RWPE1 (cell line): ENCODE data around the gene CNTN6.

Experiments used
- CTCF ChIA-PET: fragments of 350-600 bp; sonication (Branson Sonifier 250); formaldehyde crosslinking; extraction: SDS; loops from one replicate; lab custom pipeline; 2021; lab: Yijun Ruan, JAX
- POLR2A ChIA-PET: fragments of 400-600 bp; formaldehyde crosslinking; extraction: SDS; loops from one replicate; lab custom pipeline; 2020; ENCODE audit warnings: antibody characterized with exemption; ENCODE audit not compliant: low non-redundant PET; lab: Yijun Ruan, JAX
- DNase-seq: peaks from one replicate; pipeline ENCODE4 v3.0.0; 2012; ENCODE audit warnings: low spot score
- H3K27ac ChIP-seq: fragments of 450-650 bp; 2 replicates; pipeline ENCODE4 v1.5.1; 2017
- TF ChIP-seq, protein P1 (sequence below): fragments of 450-650 bp; conservative IDR thresholded peaks from 2 replicates; pipeline ENCODE4 v1.5.1; 2017; ENCODE audit warnings: low read depth, mild to moderate bottlenecking

The CNTN6 gene

DNA sequence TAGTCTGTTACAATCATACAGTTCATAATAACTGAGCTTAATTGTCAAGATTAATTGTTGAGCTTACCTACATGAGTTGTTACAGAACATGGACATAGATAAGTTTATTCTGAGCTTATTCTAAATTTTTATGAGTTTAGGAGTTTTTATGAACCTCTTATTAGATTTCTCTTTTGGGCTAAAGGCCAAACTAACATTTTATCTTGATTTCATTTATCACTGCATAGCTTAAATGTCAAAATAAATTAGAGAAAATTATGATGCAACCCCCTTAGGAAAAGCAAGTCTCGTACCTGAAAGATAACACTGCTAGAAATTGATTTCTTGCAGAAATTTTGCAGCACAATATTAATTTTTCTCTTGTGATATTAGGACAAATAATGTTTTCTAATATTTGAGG lies 54.5 kb downstream of the CNTN6 start:
- POLR2A ChIA-PET = no interaction called here

DNA sequence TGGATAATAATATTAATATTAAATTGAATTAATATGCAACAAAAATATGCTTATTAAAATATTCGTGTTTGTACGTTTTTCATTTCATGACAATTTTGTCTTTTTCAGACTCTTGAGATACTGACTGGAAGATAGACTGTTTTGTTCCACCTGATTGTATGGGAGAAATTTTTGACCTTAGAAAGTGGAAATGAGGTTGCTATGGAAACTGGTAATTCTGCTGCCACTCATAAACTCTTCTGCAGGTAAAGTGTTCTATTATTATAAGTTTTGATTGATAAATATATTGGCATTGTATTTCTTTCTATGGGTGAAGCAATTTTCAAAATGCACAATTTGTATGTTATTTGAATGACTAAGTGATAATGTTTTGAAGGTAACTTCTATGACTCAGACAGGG lies 55.0 kb downstream of the CNTN6 start:
- TF ChIP-seq, protein P1, sequence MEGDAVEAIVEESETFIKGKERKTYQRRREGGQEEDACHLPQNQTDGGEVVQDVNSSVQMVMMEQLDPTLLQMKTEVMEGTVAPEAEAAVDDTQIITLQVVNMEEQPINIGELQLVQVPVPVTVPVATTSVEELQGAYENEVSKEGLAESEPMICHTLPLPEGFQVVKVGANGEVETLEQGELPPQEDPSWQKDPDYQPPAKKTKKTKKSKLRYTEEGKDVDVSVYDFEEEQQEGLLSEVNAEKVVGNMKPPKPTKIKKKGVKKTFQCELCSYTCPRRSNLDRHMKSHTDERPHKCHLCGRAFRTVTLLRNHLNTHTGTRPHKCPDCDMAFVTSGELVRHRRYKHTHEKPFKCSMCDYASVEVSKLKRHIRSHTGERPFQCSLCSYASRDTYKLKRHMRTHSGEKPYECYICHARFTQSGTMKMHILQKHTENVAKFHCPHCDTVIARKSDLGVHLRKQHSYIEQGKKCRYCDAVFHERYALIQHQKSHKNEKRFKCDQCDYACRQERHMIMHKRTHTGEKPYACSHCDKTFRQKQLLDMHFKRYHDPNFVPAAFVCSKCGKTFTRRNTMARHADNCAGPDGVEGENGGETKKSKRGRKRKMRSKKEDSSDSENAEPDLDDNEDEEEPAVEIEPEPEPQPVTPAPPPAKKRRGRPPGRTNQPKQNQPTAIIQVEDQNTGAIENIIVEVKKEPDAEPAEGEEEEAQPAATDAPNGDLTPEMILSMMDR = no peak
- no peak overlapping the region for H3K27ac ChIP-seq
- ChIA-PET CTCF (no interaction called here), POLR2A (no interaction called here)
- no peak for DNase-seq

More for the DNA sequence above, 54.5 kb downstream of the CNTN6 start:
- TF ChIP-seq, protein P1 = no peak
- DNase-seq = no peak
- H3K27ac ChIP-seq = no peak overlapping the region
- CTCF ChIA-PET = no interaction called here

DNA sequence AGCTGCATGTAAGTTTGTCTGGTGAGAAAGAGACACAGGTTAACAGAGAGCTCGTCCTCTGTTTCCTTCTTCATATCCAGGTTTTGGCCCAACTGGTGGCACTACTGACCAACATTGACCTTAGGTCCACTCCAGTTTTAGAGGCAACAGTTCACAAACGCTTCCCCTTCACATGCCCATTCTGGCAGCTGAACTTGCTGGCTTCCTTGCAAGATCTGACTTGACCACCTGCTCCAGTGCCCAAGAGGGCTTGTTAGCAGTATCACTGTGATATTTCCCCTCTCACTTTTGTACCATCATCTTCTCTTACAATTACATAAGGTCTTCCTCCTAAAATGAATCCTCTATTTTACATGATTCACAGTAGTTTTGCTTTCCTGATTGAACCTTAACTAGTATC lies 71.3 kb downstream of the CNTN6 start:
- POLR2A ChIA-PET = no interaction called here
- TF ChIP-seq, protein P1 = no peak
- DNase-seq = no peak
- CTCF ChIA-PET = no interaction called here
- no peak overlapping the region for H3K27ac ChIP-seq

DNA sequence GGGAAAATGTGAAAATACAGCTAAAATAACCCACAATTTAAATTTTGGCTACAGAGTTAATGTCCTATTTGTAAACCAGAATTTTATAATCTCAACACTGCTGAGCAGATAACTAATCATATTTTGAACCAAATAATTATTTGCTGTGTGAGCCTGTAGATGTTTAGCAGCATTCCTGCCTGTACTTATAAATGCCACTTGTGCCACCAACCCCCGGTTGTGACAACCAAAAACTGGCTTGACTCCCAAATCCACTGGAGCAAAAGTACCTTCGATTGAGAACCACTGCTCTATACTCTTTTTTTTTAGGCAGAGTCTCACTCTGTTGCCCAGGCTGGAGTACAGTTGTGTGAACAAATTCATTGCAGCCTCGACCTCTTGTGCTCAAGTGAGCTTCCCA lies 78.5 kb downstream of the CNTN6 start:
- no peak overlapping the region for H3K27ac ChIP-seq
- POLR2A ChIA-PET = no interaction called here
- TF ChIP-seq, protein P1 = no peak
- CTCF ChIA-PET = no interaction called here
- no peak for DNase-seq

DNA sequence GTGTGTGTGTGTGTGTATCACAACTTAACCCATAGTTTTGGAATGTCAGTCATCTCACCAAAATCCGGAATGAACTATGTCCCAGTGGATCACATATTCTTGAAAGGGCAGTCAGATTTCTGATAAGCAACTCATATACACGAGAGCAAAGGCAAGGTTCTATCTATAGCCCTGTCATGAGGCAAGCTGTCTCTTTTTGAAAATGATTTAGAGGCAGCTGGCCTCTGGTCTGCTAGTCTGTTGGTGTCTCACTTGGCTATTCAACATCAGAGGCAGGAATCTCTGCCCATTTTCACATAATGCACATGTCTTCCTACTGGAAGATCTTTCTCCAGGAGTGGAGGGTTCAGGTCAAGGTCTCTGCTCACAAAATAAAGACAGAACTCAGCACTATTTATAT lies 79.8 kb downstream of the CNTN6 start:
- H3K27ac ChIP-seq = no peak overlapping the region
- TF ChIP-seq, protein P1 = no peak
- POLR2A ChIA-PET = no interaction called here
- no peak for DNase-seq
- CTCF ChIA-PET = interaction anchor here (0.6 kb wide), 1 partner anchor 195 kb away, joined by 3 read pairs; no protein-coding TSS in a partner anchor

DNA sequence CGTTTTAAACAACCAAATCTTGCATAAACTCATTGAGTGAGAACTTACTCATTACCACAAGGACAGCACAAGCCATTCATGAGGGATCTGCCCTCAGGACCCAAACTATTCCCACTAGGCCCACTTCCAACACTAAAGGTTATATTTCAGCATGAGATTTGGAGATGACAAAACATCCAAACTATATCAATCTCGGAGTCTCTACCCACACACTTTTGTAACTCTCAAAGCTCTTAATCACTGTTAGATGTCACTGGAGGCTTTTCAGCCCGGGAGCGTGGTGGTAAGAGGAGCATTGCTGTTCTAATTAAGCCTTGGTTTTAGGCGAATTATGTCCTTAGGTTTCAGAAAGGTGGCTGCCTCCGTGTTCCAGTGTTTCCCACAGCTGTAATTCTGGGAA lies 86.3 kb downstream of the CNTN6 start:
- no peak overlapping the region for H3K27ac ChIP-seq
- no peak for DNase-seq
- ChIA-PET CTCF (interaction anchor here (0.7 kb wide), 1 partner anchor 45 kb away, joined by 3 read pairs; no protein-coding TSS in a partner anchor), POLR2A (no interaction called here)
- TF ChIP-seq, protein P1 = no peak
